D721Med (cell line): ENCODE results near the gene MTPN.

Experiments used
- DNase-seq: peaks from one replicate; pipeline ENCODE4 v3.0.0; 2011; ENCODE audit warnings: low spot score; ENCODE audit not compliant: insufficient read length
- FAIRE-seq: peaks from 2 replicates; lab custom pipeline; 2011; peaks lifted over from hg19 to GRCh38; lab: Jason Lieb, UNC
- CTCF ChIP-seq: IDR thresholded peaks from 2 replicates; pipeline ENCODE4 v1.5.1; 2012; ENCODE audit warnings: mild to moderate bottlenecking, control low read depth; ENCODE audit not compliant: insufficient read depth; ENCODE audit errors: missing control alignments

Gene MTPN

DNA sequence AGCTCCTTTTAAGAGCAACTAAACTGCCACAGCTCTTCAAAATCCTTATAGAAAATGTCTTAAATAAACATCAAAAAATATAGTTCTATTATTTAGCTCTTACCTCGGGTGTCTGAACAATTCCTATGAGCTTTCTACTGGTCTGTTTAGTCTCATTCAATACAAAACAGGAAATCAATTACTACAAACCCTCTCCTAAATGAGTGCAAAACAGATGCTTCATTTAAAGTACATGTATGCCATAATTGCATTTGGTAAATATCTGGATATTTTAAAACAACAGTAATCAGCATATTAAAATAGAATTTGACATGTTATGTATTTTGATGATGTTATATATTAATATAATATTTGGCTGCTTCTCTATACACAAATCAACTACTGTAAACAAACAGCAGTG lies 38.5 kb upstream of the MTPN start:
- DNase-seq (no peak), FAIRE-seq (no peak)
- TF ChIP-seq CTCF, result no peak

- FAIRE-seq (no peak), DNase-seq (no peak)
- no peak for TF ChIP-seq CTCF
Measured at GRCh38 chr7:136014659-136015058, 37.5 kb upstream of the MTPN start.

GRCh38 chr7:136012238-136012637 lies 35.1 kb upstream of the MTPN start:
- FAIRE-seq, result no peak
- no peak for DNase-seq
- no peak for TF ChIP-seq CTCF

- no peak for FAIRE-seq
- DNase-seq, result no peak
- TF ChIP-seq CTCF, result peak; percentile 70
Measured at GRCh38 chr7:136009488-136010079, 32.4 kb upstream of the MTPN start.

DNA sequence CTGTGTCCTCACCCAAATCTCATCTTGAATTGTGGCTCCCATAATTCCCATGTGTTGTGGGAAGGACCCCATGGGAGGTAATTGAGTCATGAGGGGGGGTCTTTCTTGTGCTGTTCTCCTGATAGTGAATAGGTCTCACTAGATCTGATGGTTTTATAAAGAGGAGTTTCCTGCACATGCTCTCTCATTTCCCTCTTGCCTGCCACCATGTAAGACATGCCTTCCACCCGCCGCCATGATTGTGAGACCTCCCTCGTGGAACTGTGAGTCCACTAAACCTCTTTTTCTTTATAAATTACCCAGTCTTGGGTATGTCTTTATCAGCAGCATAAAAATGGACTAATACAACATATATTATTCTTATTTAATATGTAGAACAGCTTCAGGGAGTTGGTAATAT lies 29.0 kb upstream of the MTPN start:
- FAIRE-seq (no peak), DNase-seq (no peak)
- TF ChIP-seq CTCF, result no peak

GRCh38 chr7:136004083-136004482 lies 26.9 kb upstream of the MTPN start:
- no peak for DNase-seq
- FAIRE-seq, result no peak
- TF ChIP-seq CTCF, result no peak

DNA sequence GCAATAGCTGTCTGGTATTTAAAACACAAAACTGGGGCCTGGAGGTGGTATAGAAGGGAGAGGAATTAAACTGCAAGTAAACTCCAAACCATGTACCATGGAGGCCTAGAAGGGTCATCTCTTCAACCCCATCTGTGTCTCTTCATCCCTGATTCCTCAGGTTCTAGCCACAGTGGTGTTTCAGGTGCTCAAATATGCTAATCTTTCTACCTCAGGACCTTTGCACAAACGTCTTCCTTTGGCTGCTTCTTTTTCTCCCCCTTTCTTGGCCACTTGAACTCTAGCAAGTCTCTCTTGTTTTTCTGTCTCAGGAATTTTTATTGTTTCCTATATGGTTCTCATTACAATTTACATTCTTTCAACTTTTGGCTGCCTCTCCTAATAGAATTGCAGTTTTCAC lies 25.6 kb upstream of the MTPN start:
- DNase-seq (no peak), FAIRE-seq (no peak)
- TF ChIP-seq CTCF, result no peak
